Uterus (tissue), 4 donors: ENCODE results near the gene ZNF584. TPM values are rescaled to one million over a fixed set of nuclear protein-coding genes. Genes with fewer than 3 reads are reported as not detected.

Experiments used
- DNase-seq, 2 donors: peaks; one replicate each; pipeline ENCODE4 v3.0.0-alpha.2; 2019 to 2020
- H3K27ac ChIP-seq, 2 donors: fragments of 200-600 bp; sonication (generic); 1 replicate in 1 of 2; 2 replicates in 1 of 2; pipeline ENCODE4 v1.5.1; 2016 to 2018
- H3K27me3 ChIP-seq, 2 donors: fragments of 200-600 bp; sonication (generic); one replicate each; pipeline ENCODE4 v1.5.1; 2018 to 2019; ENCODE audit warnings: control low read depth in 1 of 2
- H3K36me3 ChIP-seq, 2 donors: fragments of 200-600 bp; sonication (generic); one replicate each; pipeline ENCODE4 v1.5.1; 2019; ENCODE audit warnings: control low read depth in 1 of 2
- H3K4me1 ChIP-seq, 2 donors: fragments of 200-600 bp; sonication (generic); one replicate each; pipeline ENCODE4 v1.5.1; 2018 to 2019; ENCODE audit warnings: control low read depth in 1 of 2
- H3K4me3 ChIP-seq, 2 donors: fragments of 200-600 bp; sonication (generic); 1 replicate in 1 of 2; 2 replicates in 1 of 2; pipeline ENCODE4 v1.5.1; 2018 to 2019; ENCODE audit warnings: mild to moderate bottlenecking in 1 of 2
- H3K9me3 ChIP-seq, 2 donors: fragments of 200-600 bp; sonication (generic); one replicate each; pipeline ENCODE4 v1.5.1; 2019; ENCODE audit warnings: control low read depth in 1 of 2
- CTCF ChIP-seq, 4 experiments: fragments of 200-600 bp in 2 of 4; fragments of 450-650 bp in 2 of 4; sonication (generic) in 2 of 4; IDR thresholded peaks; one replicate each; pipeline ENCODE4 v1.5.1; 2016 to 2019; ENCODE audit warnings: antibody characterized with exemption in 4 of 4, mild to moderate bottlenecking in 2 of 4, moderate library complexity in 1 of 4
- POLR2A ChIP-seq, 2 donors: fragments of 450-650 bp; IDR thresholded peaks; one replicate each; pipeline ENCODE4 v1.6.1; 2016; ENCODE audit warnings: antibody characterized with exemption in 2 of 2, mild to moderate bottlenecking in 1 of 2, moderate library complexity in 1 of 2
- intact Hi-C: fragments of 100-400 bp; cut with DNase I; formaldehyde crosslinking; loops from one replicate; pipeline ENCODE4 v1.15.1; 2023; ENCODE audit warnings: low total_unique reads
- total RNA-seq, 4 donors: library from RNA; depleted of rRNA in 3 of 4; stranded (reverse); fragments of >200 nt in 3 of 4; gene quantifications; one replicate each; pipeline versions ENCODE4 v1.1.0 to v1.2.4, GENCODE V29; 2014 to 2023
- donor health status: DM: yes; HTN: yes; CAD: no.

Gene ZNF584
- total RNA-seq, 4 donors from 2014 or later, result 1.5 to 26.6 (median 16.4) TPM

GRCh38 chr19:58386576-58387337 lies 21.7 kb upstream of the ZNF584 start, which contains the start of gene RPS5:
Gene RPS5, plus strand, starts transcription at chr19:58387269. Its CDS starts 869 bp downstream, at chr19:58388138.
- Histone ChIP-seq H3K4me1 (peaks cover 5 to 21% of the 10 kb centered on the region in 2 donors), H3K4me3 (peak within 1 kb of the TSS; percentile 61 to 88), H3K9me3 (no peaks in the 10 kb centered on the region), H3K27me3 (no peaks in the 10 kb centered on the region), H3K27ac (peak within 1 kb of the TSS; percentile 92 to 97), H3K36me3 (no peaks in the 10 kb centered on the region)
- TF ChIP-seq CTCF (IDR thresholded peaks at IDR 0.05) (no peak), POLR2A (IDR thresholded peaks at IDR 0.05) (peak; percentile 58 to 77)
- DNase-seq, result peak; percentile 95 to 97
- intact Hi-C loops, result no loop called here

DNA sequence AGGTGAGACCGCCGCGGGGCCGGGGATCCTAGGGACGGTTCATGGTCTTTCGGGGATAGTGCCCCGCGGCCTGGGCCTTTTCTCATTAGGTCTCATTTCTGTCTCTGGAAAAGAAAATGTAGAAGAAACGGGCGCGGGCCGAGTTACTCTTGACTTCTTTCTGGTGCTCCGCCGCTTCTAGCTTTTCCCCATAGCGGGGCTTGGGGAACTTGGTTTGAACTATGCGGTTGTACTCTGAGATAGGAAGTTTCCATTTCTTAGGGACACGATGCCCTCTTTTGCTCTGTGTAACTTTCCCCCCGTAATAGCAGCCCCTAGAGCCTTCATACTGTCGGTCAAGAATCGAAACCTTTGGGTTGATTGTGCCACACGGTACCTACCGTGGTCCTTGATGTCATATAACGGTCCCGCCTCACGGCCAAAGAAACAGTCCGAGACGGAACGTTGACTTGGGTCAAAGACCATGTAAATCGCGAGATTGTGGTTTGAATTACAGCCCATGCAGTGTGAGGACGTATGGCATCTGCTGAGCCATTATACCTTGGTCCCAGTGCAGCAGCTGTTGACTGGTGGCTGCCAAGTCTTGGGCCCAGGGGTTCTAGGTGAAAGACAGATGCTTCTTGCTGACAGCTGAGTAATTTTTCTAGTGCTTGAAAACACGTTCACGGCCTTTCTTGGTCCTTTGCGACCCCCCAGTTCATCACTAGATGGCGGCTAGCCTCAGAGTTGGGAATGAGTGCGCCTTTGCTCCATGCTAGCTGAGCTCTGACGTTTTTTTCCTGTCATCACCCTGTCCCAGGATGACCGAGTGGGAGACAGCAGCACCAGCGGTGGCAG lies 20.9 kb upstream of the ZNF584 start:
- no peaks in the 10 kb centered on the region for H3K9me3 ChIP-seq
- TF ChIP-seq CTCF (IDR thresholded peaks at IDR 0.05) (no peak), POLR2A (IDR thresholded peaks at IDR 0.05) (no peak)
- peaks cover 5 to 21% of the 10 kb centered on the region in 2 donors for H3K4me1 ChIP-seq
- H3K36me3 ChIP-seq, result no peaks in the 10 kb centered on the region
- DNase-seq, result no peak
- H3K27me3 ChIP-seq, result no peaks in the 10 kb centered on the region
- intact Hi-C loops, result no loop called here
- peak overlapping the region; percentile 61 to 88 for H3K4me3 ChIP-seq
- peak overlapping the region; percentile 92 to 97 for H3K27ac ChIP-seq

DNA sequence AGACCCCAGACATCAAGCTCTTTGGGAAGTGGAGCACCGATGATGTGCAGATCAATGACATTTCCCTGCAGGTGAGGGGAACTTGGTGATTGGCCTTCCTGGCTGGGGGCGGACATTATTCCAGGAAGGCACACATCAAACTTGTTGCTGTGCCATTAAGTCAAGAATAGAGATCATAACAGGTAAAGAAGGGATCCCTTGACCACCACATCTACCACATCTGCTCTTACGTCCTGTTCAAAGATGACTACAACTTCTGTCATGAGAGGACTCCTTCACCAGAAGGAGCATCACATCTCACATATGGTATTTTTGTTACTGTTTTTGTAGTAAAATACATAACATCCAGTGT lies 20.3 kb upstream of the ZNF584 start:
- no peak overlapping the region for H3K27ac ChIP-seq
- peaks cover 5 to 21% of the 10 kb centered on the region in 2 donors for H3K4me1 ChIP-seq
- DNase-seq, result no peak
- TF ChIP-seq CTCF (IDR thresholded peaks at IDR 0.05) (no peak), POLR2A (IDR thresholded peaks at IDR 0.05) (no peak)
- intact Hi-C loops, result no loop called here
- H3K27me3 ChIP-seq, result no peaks in the 10 kb centered on the region
- H3K36me3 ChIP-seq, result no peaks in the 10 kb centered on the region
- peak overlapping the region in 1 of 2 donors; percentile 88 for H3K4me3 ChIP-seq
- no peaks in the 10 kb centered on the region for H3K9me3 ChIP-seq

DNA sequence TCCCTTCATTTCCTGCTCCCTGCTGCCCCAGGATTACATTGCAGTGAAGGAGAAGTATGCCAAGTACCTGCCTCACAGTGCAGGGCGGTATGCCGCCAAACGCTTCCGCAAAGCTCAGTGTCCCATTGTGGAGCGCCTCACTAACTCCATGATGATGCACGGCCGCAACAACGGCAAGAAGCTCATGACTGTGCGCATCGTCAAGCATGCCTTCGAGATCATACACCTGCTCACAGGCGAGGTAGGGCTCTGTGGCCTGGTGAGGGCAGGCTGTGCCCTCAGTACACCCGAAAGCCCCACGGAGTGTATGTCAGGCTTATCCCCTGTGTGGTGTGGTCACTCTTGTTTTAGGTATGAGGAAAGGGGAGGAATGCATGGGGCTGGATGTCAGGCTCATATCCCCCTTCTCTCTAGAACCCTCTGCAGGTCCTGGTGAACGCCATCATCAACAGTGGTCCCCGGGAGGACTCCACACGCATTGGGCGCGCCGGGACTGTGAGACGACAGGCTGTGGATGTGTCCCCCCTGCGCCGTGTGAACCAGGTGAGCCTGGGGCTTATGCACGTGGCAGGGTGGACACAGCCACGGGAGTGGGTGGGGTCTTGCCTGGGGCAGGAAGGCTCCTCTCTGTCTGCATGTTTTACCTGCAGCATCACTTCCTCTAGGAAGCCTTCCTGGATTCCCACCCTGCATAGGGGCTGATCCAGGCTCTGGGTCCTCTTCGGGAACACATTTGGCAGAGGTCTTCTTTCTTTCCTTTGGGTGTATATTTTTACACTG lies 15.3 kb upstream of the ZNF584 start:
- intact Hi-C loops, result no loop called here
- peaks cover 0 to 5% of the 10 kb centered on the region in 2 donors for H3K27me3 ChIP-seq
- H3K4me1 ChIP-seq, result peaks cover 2 to 8% of the 10 kb centered on the region in 2 donors
- H3K9me3 ChIP-seq, result no peaks in the 10 kb centered on the region
- no peak for DNase-seq
- no peak overlapping the region for H3K27ac ChIP-seq
- TF ChIP-seq POLR2A (IDR thresholded peaks at IDR 0.05), result no peak
- no peak for TF ChIP-seq CTCF (IDR thresholded peaks at IDR 0.05)
- no peaks in the 10 kb centered on the region for H3K36me3 ChIP-seq
- H3K4me3 ChIP-seq, result no peak overlapping the region
